ENCODE results near the gene ABLIM1. TPM values are rescaled to one million over a fixed set of nuclear protein-coding genes. Genes with fewer than 3 reads are reported as not detected.
A peak's percentile ranks its signal among the peaks of the same experiment; 100 is the strongest.

ABLIM1 gene
- total and polyA plus RNA-seq, 2 of the 13 experiments (the other 11 are each of a cell fraction or from before 2014, with no cell fraction given): 59.4 to 92.7 TPM

- TF ChIP-seq ZHX1 (CRISPR knock-in tag; IDR thresholded peaks at IDR 0.05; ENCODE audit: low read depth): peak; percentile 56; the same call in 1 of the 2 replicates
- 0 out of 2 replicates have a peak, but pooled peaks have one; percentile 18 for TF ChIP-seq ELF1 (CRISPR knock-in tag; IDR thresholded peaks at IDR 0.05)
- no peak for TF ChIP-seq ZBTB7A (CRISPR knock-in tag; IDR thresholded peaks at IDR 0.05)
- TF ChIP-seq ZNF703 (CRISPR knock-in tag; IDR thresholded peaks at IDR 0.05; ENCODE audit: borderline replicate concordance): no peak
- TF ChIP-seq, protein P1, sequence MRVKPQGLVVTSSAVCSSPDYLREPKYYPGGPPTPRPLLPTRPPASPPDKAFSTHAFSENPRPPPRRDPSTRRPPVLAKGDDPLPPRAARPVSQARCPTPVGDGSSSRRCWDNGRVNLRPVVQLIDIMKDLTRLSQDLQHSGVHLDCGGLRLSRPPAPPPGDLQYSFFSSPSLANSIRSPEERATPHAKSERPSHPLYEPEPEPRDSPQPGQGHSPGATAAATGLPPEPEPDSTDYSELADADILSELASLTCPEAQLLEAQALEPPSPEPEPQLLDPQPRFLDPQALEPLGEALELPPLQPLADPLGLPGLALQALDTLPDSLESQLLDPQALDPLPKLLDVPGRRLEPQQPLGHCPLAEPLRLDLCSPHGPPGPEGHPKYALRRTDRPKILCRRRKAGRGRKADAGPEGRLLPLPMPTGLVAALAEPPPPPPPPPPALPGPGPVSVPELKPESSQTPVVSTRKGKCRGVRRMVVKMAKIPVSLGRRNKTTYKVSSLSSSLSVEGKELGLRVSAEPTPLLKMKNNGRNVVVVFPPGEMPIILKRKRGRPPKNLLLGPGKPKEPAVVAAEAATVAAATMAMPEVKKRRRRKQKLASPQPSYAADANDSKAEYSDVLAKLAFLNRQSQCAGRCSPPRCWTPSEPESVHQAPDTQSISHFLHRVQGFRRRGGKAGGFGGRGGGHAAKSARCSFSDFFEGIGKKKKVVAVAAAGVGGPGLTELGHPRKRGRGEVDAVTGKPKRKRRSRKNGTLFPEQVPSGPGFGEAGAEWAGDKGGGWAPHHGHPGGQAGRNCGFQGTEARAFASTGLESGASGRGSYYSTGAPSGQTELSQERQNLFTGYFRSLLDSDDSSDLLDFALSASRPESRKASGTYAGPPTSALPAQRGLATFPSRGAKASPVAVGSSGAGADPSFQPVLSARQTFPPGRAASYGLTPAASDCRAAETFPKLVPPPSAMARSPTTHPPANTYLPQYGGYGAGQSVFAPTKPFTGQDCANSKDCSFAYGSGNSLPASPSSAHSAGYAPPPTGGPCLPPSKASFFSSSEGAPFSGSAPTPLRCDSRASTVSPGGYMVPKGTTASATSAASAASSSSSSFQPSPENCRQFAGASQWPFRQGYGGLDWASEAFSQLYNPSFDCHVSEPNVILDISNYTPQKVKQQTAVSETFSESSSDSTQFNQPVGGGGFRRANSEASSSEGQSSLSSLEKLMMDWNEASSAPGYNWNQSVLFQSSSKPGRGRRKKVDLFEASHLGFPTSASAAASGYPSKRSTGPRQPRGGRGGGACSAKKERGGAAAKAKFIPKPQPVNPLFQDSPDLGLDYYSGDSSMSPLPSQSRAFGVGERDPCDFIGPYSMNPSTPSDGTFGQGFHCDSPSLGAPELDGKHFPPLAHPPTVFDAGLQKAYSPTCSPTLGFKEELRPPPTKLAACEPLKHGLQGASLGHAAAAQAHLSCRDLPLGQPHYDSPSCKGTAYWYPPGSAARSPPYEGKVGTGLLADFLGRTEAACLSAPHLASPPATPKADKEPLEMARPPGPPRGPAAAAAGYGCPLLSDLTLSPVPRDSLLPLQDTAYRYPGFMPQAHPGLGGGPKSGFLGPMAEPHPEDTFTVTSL (CRISPR knock-in tag; IDR thresholded peaks at IDR 0.05; ENCODE audit: borderline replicate concordance): peak; percentile 53; the same call in 1 of the 2 replicates
- TF ChIP-seq ZNF816 (CRISPR knock-in tag; IDR thresholded peaks at IDR 0.05; ENCODE audit: borderline replicate concordance): no peak
- TF ChIP-seq GABPA (IDR thresholded peaks at IDR 0.05; ENCODE audit: low read depth, low read length): no peak; the same call in 1 of the 2 replicates
- peak; percentile 71 for TF ChIP-seq GABPA (CRISPR knock-in tag; IDR thresholded peaks at IDR 0.05; ENCODE audit: low read depth)
- 0 out of 2 replicates have a peak, but pooled peaks have one; percentile 50 for TF ChIP-seq POGZ (CRISPR knock-in tag; IDR thresholded peaks at IDR 0.05)
- TF ChIP-seq ZNF337 (CRISPR knock-in tag; IDR thresholded peaks at IDR 0.05; ENCODE audit: borderline replicate concordance, low read depth): 0 out of 2 replicates have a peak, but pooled peaks have one; percentile 45
- TF ChIP-seq EEA1 (CRISPR knock-in tag; IDR thresholded peaks at IDR 0.05; ENCODE audit: borderline replicate concordance): no peak
- peak; percentile 60; the same call in 1 of the 2 replicates for TF ChIP-seq HOXA5 (CRISPR knock-in tag; IDR thresholded peaks at IDR 0.05)
- TF ChIP-seq, protein P2, sequence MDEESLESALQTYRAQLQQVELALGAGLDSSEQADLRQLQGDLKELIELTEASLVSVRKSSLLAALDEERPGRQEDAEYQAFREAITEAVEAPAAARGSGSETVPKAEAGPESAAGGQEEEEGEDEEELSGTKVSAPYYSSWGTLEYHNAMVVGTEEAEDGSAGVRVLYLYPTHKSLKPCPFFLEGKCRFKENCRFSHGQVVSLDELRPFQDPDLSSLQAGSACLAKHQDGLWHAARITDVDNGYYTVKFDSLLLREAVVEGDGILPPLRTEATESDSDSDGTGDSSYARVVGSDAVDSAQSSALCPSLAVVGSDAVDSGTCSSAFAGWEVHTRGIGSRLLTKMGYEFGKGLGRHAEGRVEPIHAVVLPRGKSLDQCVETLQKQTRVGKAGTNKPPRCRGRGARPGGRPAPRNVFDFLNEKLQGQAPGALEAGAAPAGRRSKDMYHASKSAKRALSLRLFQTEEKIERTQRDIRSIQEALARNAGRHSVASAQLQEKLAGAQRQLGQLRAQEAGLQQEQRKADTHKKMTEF (CRISPR knock-in tag; IDR thresholded peaks at IDR 0.05): peak; percentile 83; the same call in 1 of the 2 replicates
- TF ChIP-seq NR2F2 (IDR thresholded peaks at IDR 0.05; ENCODE audit: borderline replicate concordance, low read depth): peak; percentile 40; the same call in 1 of the 2 replicates
- TF ChIP-seq ZNF230 (CRISPR knock-in tag; IDR thresholded peaks at IDR 0.05): peak; percentile 92
- peak; percentile 29; the same call in 1 of the 2 replicates for TF ChIP-seq RFXANK (CRISPR knock-in tag; IDR thresholded peaks at IDR 0.05)
- TF ChIP-seq DRAP1 (CRISPR knock-in tag; IDR thresholded peaks at IDR 0.05): peak; percentile 63
- no peak for TF ChIP-seq RBAK (CRISPR knock-in tag; IDR thresholded peaks at IDR 0.05)
- TF ChIP-seq YY1 (IDR thresholded peaks at IDR 0.05; ENCODE audit: insufficient read depth, insufficient replicate concordance, low read depth, low read length): peak; percentile 23
- TF ChIP-seq TGIF2 (CRISPR knock-in tag; IDR thresholded peaks at IDR 0.05): no peak; the same call in 1 of the 2 replicates
Measured at GRCh38 chr10:114526504-114527238, 131.4 kb downstream of the ABLIM1 start (continued).

Measured in HepG2 (cell line).